G401 (cell line): ENCODE measurements around the gene CEP57L1. TPM values are rescaled to one million over a fixed set of nuclear protein-coding genes. Genes with fewer than 3 reads are reported as not detected.
"Not testable (repeated sequence)": the region's sequence is repeated elsewhere in the genome, so short reads cannot be mapped to it uniquely, and the experiment has no call there.

Source experiments
- DNase-seq: peaks from one replicate; pipeline ENCODE4 v3.0.0-alpha.2; 2015; ENCODE audit warnings: low spot score
- in situ Hi-C: cut with HindIII; loops from 2 replicates; pipeline ENCODE4 v1.10.0; 2016; ENCODE audit warnings: low sequenced_read_pairs, mixed read lengths
- total RNA-seq: library from RNA; depleted of rRNA; stranded (reverse); fragments of >200 nt; shearing (Covaris generic); gene quantifications from 2 replicates; pipeline ENCODE4 v1.2.3, GENCODE V29; 2014

CEP57L1 gene
- total RNA-seq, 1 experiment from 2014 or later: 43.4 TPM

DNA sequence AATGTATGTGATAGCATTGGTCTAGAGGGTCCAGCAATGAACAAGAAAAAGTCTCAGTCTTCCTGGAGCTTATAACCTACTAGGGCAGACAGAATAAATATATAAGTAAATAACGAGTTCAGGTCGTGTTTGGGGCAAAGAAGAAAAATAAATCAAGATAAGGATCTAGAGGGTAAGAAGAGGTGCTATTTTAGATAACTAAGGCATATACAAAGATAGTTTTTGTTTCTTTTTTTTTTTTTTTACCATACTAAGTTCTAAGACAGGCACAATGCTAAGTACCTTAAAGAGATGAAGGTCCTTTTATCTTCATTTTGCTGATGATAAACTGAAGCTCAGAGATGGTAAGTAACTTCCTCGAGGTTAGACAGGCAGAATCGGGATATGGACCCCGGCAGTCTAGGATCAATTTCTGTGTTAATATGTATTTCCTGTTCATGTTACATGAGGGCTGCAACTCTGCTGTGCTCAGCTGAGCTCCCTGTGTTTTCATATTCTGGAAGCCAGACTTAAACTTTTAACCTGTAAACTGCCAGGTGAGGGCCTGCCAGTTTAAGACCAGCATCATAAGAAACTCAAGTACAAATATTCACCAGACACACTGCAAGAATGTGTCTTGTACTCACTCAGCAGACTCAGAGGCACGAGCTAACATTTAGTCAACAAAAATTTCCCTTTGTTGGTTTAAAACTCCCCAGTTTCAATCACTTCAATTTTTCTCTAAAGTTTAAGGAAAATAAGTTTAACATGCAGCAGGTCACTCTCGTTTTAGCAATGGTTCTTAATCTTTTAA is 24.0 kb upstream of the CEP57L1 start:
- in situ Hi-C loops: no loop called here
- no peak for DNase-seq

DNA sequence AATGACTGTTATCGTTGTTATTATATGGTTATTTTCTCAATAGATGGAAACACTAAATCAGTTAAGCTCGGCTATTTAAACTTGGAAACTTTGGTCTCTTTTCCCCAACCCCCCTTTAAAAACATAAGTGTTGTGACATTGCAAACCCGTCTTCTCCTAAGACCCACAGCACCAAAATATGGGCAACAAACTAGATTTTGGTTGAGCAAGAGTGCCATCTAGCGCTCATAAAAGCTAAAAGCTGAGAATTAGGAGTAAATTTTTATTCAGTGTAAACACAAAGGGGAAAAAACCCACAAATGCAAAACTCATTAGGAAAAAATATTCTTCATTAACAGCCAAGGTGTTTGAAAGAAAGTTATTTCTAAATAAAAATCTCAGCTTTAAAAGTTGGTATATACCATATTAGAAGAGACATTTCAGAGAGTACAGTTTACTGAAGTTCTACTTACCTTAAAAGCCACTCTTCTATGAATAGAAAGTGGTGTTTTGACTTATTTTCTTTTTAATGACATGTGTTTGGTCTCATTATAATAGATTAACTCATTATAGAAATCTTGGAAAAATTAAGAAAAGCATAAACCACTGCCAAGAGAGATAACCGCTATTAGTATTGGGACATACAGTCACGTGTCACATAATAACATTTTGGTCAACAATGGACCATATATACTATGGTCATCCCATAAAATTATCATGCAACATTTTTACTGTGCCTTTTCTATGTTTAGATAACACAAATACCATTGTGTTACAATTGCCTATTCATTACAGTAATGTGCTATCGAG is 21.8 kb upstream of the CEP57L1 start:
- peak; percentile 87 for DNase-seq
- in situ Hi-C loops: no loop called here

DNA sequence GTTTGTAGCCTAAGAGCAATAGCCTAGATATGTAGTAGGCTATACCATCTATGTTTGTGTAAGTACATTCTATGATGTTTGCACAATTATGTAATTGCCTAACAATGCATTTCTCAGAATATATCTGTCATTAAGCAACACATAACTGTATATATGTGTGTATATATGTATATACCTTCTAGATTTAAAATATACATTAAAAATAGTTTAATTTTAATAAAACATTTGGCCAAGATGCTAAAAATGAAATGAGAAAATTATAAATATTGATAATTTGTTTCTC is 21.2 kb upstream of the CEP57L1 start:
- DNase-seq: no peak
- in situ Hi-C loops: no loop called here

DNA sequence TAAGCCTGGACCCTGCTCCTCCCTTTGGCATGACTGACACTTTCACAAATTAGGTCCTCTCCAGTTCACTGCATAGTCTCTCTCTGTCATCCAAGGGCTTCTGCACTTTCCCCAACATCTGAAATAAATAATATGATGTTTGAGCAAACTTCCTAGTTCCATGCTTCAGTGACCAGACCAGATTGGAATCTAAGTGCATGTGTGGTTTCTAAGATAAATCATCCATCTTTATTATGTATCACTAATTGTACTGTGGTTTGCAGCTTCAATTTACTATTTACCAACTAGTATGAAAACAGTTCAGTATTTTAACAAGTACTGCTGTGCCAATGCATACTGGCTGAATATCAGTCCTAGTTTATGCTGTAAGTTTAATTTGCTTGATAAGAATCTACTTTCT is 19.4 kb upstream of the CEP57L1 start:
- DNase-seq: no peak
- in situ Hi-C loops: no loop called here

DNA sequence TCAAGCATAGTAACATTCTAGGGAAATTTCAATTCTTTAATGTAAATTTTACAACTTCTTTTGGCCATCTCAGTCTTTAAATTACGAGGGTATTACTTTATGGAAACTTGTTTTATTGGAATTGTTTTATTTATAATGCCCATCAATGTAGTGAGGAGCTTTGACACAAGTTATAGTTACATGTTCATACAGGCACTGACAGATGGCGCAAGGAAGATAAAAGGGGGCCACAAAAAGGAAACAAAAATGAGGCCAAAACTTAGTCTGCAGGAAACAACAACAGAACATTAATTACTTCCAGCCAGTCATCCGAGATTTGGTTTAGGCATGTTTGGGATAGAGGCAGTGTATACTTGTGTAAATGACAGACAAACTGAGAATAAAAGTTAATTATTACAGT is 18.9 kb upstream of the CEP57L1 start:
- in situ Hi-C loops: no loop called here

DNA sequence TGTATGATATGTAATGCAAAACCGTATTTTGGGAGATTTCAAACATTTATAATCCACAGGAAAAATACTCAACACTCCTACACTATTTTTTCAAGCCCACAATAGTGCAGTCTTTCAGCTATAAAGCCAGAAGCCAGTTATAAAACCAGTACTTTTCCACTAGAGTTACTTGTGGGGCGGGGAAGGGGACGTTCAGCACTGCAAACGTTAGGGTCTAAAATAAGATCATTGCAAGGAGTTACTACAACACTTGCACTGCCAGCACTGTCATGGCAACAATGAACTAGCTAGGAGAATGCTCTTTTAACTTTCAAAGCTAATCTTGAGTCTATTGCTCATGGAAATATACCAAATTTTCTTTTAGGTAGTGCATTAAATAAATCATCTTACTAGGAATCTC is 15.3 kb upstream of the CEP57L1 start:
- DNase-seq: no peak
- in situ Hi-C loops: no loop called here

More for the DNA sequence above, 18.9 kb upstream of the CEP57L1 start:
- DNase-seq: peak; percentile 67

DNA sequence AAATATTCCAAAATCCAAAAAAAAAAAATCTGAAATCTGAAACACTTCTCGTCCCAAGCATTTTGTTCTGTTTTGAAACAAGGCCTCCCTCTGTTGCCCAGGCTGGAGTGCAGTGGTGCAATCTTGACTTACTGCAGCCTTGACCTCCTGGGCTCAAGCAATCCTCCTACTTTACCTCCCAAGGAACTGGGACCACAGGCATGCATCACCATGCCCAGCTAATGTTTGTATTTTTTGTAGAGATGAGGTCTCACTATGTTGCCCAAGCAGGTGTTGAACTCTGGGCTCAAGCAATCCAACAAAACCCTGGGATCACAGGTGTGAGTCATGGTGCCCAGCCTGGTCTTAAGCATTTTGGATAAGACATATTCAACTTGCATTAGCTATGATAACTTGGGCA is 14.3 kb upstream of the CEP57L1 start:
- no peak for DNase-seq
- in situ Hi-C loops: no loop called here

DNA sequence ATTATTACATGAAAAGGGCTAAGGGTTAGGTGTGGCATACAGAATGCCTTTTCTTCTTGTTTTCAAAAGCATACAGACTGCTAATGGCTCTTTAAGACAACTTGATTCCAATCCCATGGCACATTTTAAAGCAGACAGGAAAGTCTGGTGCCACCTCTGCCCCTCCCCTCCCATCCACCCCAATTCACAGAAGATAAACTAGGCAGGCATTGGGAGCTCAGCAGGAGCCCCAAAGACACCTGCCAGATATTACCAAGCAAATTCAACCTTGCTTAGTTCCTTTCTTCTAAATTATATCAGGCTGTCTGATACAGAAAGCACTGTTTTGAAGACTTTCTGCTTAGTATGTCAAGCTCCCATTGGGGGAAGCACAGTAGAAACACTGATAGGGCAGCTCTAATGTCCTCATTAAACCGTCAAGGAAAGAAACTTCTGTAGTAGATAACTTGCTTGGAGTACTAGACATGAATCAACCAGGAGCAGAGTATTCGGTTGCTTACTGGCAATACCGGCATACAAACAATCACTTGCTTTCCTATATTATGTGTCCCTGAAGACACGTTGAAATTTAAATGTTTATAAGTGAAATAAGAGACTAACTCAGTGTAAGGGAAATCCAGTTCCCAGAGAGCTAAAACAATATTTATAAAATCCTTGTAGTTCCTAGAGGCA is 13.7 kb upstream of the CEP57L1 start:
- in situ Hi-C loops: no loop called here
- DNase-seq: peak; percentile 81

DNA sequence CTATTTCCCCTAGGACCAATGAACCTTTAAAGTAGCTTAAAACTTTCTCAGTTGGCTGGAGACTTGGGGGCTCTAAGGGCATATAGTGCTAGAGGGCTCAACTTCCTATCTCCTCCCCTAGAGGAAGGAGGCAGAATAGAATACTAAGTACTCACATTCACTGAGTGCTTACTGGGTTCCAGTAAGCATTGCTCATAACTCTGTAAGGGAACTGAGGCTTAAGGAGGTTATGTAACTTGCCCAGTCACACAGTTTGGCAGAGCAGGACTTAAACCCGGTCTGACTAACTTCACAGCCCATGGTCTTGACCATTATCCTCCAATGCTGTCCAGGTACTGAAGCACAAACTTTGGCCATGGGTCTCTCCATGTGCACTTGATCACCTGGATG is 13.1 kb upstream of the CEP57L1 start:
- in situ Hi-C loops: no loop called here
- no peak for DNase-seq

DNA sequence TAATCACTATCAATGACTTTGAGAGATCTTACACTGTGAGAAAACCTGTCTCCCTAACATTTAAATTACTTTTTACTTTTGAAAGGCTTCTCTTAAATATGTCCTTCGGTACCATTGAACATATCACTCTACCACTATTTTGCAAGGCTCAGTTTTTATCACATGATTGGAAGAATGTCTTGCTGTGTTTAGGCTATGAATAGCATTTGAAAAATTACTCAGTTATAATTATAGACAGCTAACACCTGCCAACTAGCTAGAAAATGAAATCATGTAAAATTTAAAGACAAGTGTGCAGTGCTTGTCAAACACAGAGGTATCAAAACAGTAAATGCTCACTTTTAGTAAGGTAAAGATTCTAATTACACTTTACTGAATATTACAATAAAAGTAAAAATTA is 11.7 kb upstream of the CEP57L1 start:
- DNase-seq: no peak
- in situ Hi-C loops: no loop called here

DNA sequence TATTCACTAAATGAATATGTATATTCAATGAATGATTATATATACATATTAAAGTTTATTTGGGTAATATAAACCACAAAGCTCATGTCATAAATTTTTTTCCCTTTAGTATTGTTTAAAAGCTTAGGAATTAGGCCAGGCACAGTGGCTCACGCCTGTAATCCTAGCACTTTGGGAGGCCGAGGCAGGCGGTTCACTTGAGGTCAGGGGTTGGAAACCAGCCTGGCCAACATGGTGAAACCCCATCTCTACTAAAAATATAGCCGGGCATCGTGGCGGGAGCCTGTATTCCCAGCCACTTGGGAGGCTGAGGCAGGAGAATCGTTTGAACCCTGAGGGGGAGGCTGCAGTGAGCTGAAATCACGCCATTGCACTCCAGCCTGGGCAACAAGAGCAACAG is 11.2 kb upstream of the CEP57L1 start:
- DNase-seq, in situ Hi-C loops: not testable (repeated sequence)

DNA sequence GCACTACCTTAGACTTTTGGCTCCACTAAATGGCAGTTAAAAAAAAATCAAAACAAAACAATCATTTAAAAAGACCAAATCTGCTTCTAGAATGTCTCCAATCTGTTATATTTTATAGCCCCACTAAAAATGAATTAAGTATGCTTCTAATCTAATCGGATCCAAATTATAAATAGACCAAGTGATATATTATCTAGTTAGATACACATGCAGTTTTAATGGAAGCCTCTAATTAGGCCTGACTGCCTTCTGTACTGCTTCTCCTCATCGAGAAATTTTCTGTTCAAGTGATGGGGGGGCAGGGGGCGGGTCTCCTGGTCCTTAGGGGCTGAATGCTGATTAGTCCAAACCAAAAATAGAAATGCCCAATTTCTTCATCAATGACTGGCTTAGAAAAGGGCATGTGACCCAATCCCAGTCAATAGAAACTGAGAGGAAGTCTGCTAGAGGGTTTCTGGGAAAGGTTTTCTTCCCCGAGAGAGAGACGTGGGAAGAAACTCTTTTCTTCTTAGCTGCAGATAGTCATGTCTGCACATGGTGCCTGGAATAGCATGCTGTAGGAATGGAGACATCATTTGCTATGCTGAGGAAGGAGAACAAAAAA is 7.5 kb upstream of the CEP57L1 start:
- no peak for DNase-seq
- in situ Hi-C loops: no loop called here

DNA sequence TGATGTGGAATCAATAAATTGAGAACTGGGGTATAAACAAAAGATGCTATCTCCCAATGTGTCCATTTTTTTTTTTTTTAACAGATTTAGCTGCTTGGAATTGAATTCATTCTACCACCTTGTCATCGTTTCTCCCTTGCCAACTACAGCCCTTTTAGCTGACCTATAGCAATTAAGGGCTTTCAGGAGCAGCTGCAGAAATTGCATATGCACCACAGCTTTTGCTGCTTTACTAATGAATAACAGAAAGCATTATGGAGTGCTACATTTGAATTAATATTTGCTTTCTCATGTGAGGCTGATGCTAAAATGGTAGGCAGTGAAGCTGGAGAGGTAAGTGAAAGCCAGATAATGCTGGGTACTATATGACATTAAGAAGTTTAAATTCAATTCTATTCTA is 6.3 kb upstream of the CEP57L1 start:
- in situ Hi-C loops: no loop called here
- no peak for DNase-seq

DNA sequence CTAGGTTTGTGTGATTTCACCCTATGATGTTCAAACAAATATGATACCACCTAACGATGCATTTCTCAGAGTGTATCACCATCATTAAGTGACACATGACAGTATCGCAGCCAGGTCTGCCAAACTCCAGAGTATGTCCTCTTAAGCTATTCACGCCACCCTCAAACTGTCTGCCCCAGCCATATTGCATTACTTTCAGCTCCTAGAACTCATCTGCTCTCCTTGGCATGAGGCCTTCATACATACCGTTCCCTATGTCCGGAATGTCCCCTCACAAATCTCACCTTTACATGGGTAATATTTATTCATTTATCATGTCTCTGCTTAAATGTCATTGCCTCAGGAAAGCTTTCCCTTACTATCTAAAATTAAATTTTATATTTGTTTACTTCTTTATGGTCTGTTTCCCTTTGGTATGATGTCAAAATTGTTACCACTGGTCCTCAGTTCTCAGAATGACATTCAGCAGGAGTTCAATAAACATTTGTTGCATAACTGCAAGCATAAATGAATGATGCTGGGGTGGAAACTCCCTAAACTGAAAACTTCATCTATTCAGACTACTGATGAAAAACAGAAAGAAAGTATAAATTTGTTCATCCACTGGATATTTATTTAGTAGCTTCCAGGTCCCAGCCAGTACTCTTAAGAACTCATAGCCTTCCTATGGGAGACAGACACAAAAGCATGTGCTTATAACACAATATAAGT is 3.8 kb upstream of the CEP57L1 start:
- in situ Hi-C loops: no loop called here
- DNase-seq: peak; percentile 65

DNA sequence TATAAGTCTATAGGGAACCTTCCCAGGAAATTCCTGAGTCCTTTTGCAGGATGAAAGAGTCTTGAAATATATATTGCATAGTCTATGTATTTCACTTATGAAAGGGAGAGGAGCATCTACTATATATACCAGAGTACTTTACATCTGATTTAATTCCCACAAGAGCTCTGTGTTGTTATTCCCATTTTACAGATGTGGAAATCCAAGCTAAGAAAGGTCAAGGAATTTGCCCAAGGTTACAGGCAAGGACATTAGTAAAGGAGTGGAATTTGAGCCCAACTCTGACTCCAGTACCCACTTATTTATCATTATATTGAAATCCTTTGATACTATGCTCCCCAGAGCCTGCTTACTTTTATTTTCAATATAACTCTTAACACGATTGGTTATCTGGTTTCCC is 3.2 kb upstream of the CEP57L1 start:
- DNase-seq: no peak
- in situ Hi-C loops: no loop called here

DNA sequence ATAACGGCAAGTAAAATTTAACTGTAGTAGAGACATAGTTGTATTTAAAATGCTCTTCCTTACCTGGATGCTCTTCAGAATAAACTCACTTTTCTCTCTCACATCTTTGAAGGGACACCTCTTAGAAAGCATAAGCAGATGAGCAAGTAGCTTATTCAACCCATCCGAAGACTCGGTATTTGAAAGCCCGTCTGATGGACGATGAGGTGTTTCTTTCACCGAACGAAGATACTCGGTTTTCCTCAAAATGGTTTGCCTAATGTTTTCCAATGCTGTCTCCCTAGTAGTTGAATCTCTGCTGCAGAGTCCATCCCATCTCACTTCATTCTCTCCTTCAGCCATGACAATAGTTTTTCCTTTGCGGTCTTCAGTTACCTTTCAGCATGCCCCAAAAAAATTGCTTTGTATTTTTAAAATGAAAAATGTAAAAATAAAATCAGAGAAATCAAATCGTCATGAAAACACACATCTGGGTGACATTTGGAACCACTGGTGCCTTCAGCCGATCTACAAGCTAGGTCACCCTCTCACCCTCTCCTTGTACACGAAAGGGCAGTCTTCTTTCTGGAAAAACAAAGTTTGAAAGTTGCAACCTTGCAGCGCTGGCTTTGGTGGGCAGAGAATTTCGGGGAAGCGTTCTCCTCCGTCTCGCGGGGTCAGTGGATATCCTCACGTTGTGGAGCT is 1.4 kb upstream of the CEP57L1 start:
- peak; percentile 59 for DNase-seq
- in situ Hi-C loops: no loop called here

DNA sequence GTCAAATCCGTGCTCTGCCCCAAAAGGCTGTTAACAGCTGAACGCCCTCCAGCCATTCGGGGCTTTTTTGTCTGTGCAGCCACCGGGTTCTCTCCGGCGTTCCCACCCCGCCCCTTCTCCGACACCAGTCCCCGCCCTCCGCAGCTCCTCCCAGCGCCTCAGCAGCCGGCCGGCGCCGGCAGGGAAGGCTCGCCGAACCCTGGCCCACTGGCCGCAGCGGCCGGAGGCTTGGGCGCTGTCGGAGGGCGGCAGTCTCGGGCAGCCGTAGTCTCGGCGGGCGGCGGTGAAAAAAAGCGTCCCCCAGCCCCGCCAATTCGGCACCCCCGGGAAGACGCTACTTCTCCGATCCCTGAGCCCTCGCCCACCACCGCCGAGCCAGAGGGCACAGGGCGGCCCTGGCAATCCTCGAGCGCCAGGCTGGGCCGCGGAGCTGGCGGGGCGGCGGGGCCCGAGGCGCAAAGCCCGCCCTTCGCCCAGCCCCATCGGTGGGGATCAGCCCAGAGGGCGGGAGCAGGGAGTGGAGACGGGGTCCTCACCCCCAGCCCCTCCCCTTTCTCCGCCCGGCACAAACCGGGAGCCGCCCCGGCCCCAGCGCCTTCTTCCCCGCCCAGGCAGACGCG is 781 bp upstream of the CEP57L1 start, which contains the start of gene SESN1:
Gene SESN1, minus strand, starts transcription at position 431 of the 620 bp plus-strand sequence. CDS start 773 bp downstream, outside the sequence.
- in situ Hi-C loops: no loop called here

DNA sequence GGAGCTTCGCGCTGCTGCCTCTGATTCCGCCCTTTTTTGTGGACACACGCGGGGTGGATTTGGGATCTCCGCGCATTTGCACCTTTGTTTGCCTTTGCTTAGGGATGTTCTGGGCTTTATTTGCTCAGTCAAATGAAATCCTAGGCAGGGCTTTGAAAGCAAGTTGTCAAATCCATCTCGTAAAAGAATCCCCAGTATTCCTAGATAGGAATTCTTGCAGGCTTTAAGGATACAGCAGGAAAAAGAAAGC is 453 bp downstream of the CEP57L1 start:
- in situ Hi-C loops: no loop called here

More for the DNA sequence above, 781 bp upstream of the CEP57L1 start, which contains the start of gene SESN1:
- DNase-seq: peak; percentile 94

More for the DNA sequence above, 453 bp downstream of the CEP57L1 start:
- no peak for DNase-seq
